GM23338 (cell line): ENCODE data around the gene C10orf105. TPM values are rescaled to one million over a fixed set of nuclear protein-coding genes. Genes with fewer than 3 reads are reported as not detected.

Source experiments
- ATAC-seq: fragments of 200-7000 bp; cut with Tn5 transposase; 3 replicates; pipeline ENCODE4 v1.9.1; 2020
- DNase-seq: peaks from one replicate; pipeline ENCODE4 v3.0.0-alpha.2; 2015; ENCODE audit warnings: low spot score
- H2AFZ ChIP-seq: fragments of 200-600 bp; sonication (generic); 2 replicates; pipeline ENCODE4 v1.8.0; 2016; ENCODE audit warnings: antibody characterized with exemption, mild to moderate bottlenecking, moderate library complexity
- H3F3A ChIP-seq: fragments of 200-600 bp; sonication (generic); replicated peaks from 2 replicates; pipeline ENCODE4 v1.8.0; 2017; ENCODE audit warnings: antibody characterized with exemption, mixed run types, low read depth
- H3K27ac ChIP-seq: fragments of 200-600 bp; sonication (generic); 2 replicates; pipeline ENCODE4 v1.6.1; 2016; ENCODE audit warnings: low read depth
- H3K27me3 ChIP-seq: fragments of 200-600 bp; sonication (generic); 2 replicates; pipeline ENCODE4 v1.8.0; 2016; ENCODE audit warnings: mild to moderate bottlenecking, mixed run types, moderate library complexity; ENCODE audit not compliant: insufficient read depth
- H3K36me3 ChIP-seq: fragments of 200-600 bp; sonication (generic); 2 replicates; pipeline ENCODE4 v1.8.0; 2016; ENCODE audit warnings: mild to moderate bottlenecking; ENCODE audit not compliant: insufficient read depth
- H3K4me1 ChIP-seq: fragments of 200-600 bp; sonication (generic); 2 replicates; pipeline ENCODE4 v1.8.0; 2016; ENCODE audit warnings: mild to moderate bottlenecking, moderate library complexity; ENCODE audit not compliant: insufficient read depth
- H3K4me2 ChIP-seq: fragments of 200-600 bp; sonication (generic); 2 replicates; pipeline ENCODE4 v1.7.1; 2017; ENCODE audit warnings: mixed run types
- H3K4me3 ChIP-seq: fragments of 200-600 bp; sonication (generic); 2 replicates; pipeline ENCODE4 v1.6.1; 2016; ENCODE audit warnings: mixed run types
- H3K79me2 ChIP-seq: fragments of 200-600 bp; sonication (generic); replicated peaks from 2 replicates; pipeline ENCODE4 v1.8.0; 2017; ENCODE audit warnings: mild to moderate bottlenecking; ENCODE audit not compliant: insufficient read depth
- H3K9me2 ChIP-seq: fragments of 200-600 bp; sonication (generic); 2 replicates; pipeline ENCODE4 v1.8.0; 2017; ENCODE audit not compliant: insufficient read depth
- H4K20me1 ChIP-seq: fragments of 200-600 bp; sonication (generic); replicated peaks from 2 replicates; pipeline ENCODE4 v1.8.0; 2017; ENCODE audit warnings: mild to moderate bottlenecking; ENCODE audit not compliant: insufficient read depth
- H3K27ac Mint-ChIP-seq: 2 replicates; pipeline ENCODE4 v1.8.0; 2020; ENCODE audit warnings: inconsistent platforms, mild to moderate bottlenecking, moderate library complexity, mixed read lengths
- H3K27me3 Mint-ChIP-seq: 3 replicates; pipeline ENCODE4 v1.8.0; 2022; ENCODE audit warnings: low read depth, mild to moderate bottlenecking, moderate library complexity, mixed read lengths, inconsistent platforms; ENCODE audit not compliant: insufficient read depth, poor library complexity
- H3K36me3 Mint-ChIP-seq: 3 replicates; pipeline ENCODE4 v1.8.0; 2021; ENCODE audit warnings: low read depth, mild to moderate bottlenecking, inconsistent platforms, moderate library complexity, mixed read lengths
- H3K4me1 Mint-ChIP-seq: 3 replicates; pipeline ENCODE4 v1.8.0; 2020; ENCODE audit warnings: mild to moderate bottlenecking, inconsistent platforms, mixed read lengths
- H3K4me3 Mint-ChIP-seq: 3 replicates; pipeline ENCODE4 v1.8.0; 2021; ENCODE audit warnings: moderate library complexity, mild to moderate bottlenecking, inconsistent platforms, mixed read lengths
- H3K9me3 Mint-ChIP-seq: 3 replicates; pipeline ENCODE4 v1.8.0; 2020; ENCODE audit warnings: moderate library complexity, mild to moderate bottlenecking, inconsistent platforms, mixed read lengths
- CREB1 ChIP-seq: fragments of 250-450 bp; sonication (Bioruptor Pico); IDR thresholded peaks from 2 replicates; pipeline ENCODE4 v1.5.0; 2020; ENCODE audit warnings: low read depth, mild to moderate bottlenecking, moderate library complexity
- CTCF ChIP-seq, 2 experiments: fragments of 200-600 bp in 1 of 2; sonication (generic) in 1 of 2; conservative IDR thresholded peaks; 2 replicates each; pipeline versions ENCODE4 v1.5.1 to v1.6.1; 2016 to 2017; ENCODE audit warnings: antibody characterized with exemption in 2 of 2, low read depth in 2 of 2, mild to moderate bottlenecking in 2 of 2, moderate library complexity in 1 of 2
- EZH2 ChIP-seq: fragments of 200-600 bp; sonication (generic); IDR thresholded peaks from one replicate; pipeline ENCODE4 v1.8.0; 2017; ENCODE audit warnings: antibody characterized with exemption, mild to moderate bottlenecking, low read depth; ENCODE audit not compliant: unreplicated experiment
- EZH2phosphoT487 ChIP-seq: fragments of 200-600 bp; sonication (generic); IDR thresholded peaks from one replicate; pipeline ENCODE4 v1.8.1; 2018; ENCODE audit warnings: antibody characterized with exemption; ENCODE audit not compliant: unreplicated experiment
- NANOG ChIP-seq: IDR thresholded peaks from 2 replicates; pipeline ENCODE4 v1.6.1; 2016; ENCODE audit warnings: antibody characterized with exemption, borderline replicate concordance
- POLR2AphosphoS5 ChIP-seq: IDR thresholded peaks from 2 replicates; pipeline ENCODE4 v1.6.1; 2016; ENCODE audit warnings: antibody characterized with exemption, low read depth
- REST ChIP-seq: IDR thresholded peaks from one replicate; pipeline ENCODE4 v1.6.1; 2018; ENCODE audit warnings: antibody characterized with exemption; ENCODE audit not compliant: unreplicated experiment
- STAT1 ChIP-seq: IDR thresholded peaks from one replicate; pipeline ENCODE4 v1.6.1; 2016; ENCODE audit warnings: antibody characterized with exemption; ENCODE audit not compliant: unreplicated experiment
- ZNF331 ChIP-seq: fragments of 250-450 bp; sonication (Bioruptor Pico); IDR thresholded peaks from 2 replicates; pipeline ENCODE4 v1.5.0; 2020; ENCODE audit warnings: low read depth, mild to moderate bottlenecking, moderate library complexity
- ZNF462 ChIP-seq: fragments of 250-450 bp; sonication (Bioruptor Pico); IDR thresholded peaks from 2 replicates; pipeline ENCODE4 v1.5.0; 2020; ENCODE audit warnings: mild to moderate bottlenecking, moderate library complexity
- polyA plus RNA-seq: library from polyadenylated mRNA; unstranded; fragments of >200 nt; fragmentation: Nextera tagmentation; extraction: Ambion mirVana; gene quantifications from 2 replicates; pipeline ENCODE4 v1.2.1, GENCODE V29; 2016
- total RNA-seq: library from RNA; depleted of rRNA; stranded (reverse); fragments of >200 nt; shearing (Covaris generic); gene quantifications from 2 replicates; pipeline ENCODE4 v1.2.3, GENCODE V29; 2014

Gene C10orf105
- total and polyA plus RNA-seq, 2 experiments from 2014 or later = 0.15 to 0.17 TPM

DNA sequence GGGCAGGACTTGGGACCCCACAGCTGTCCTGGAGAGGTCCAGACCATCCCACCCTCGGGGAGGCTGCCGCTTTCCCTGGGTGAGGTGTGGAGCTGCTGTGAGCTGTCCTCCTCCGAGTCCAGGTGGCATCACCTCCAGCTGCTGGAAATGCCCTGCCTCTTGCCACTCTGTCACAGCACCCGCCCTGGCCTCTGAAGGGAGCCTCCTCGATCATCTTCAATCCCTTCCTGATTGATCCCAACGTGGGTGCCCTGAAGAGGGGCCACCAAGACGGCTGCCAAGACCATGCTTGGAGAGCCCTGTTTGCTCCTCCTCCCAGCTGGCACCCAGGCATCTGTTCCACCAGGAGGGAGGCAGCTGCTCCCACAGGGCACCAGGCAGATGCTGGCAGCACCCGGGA, 4.6 kb downstream of the C10orf105 start:
- ATAC-seq (no peak), DNase-seq (no peak)
- Histone ChIP-seq H3K4me2 (no peak overlapping the region), H3K27me3 (no peaks in the 10 kb centered on the region), H3K79me2 (no peaks in the 10 kb centered on the region), H3F3A (no peaks in the 10 kb centered on the region), H3K9me2 (no peaks in the 10 kb centered on the region), H2AFZ (no peak overlapping the region), H3K4me1 (peaks cover 8% of the 10 kb centered on the region), H4K20me1 (no peaks in the 10 kb centered on the region), H3K36me3 (no peaks in the 10 kb centered on the region), H3K27ac (no peak overlapping the region), H3K4me3 (no peak overlapping the region)
- peaks cover 21% of the 10 kb centered on the region for H3K27me3 Mint-ChIP-seq
- H3K4me3 Mint-ChIP-seq = no peak overlapping the region
- no peak for TF ChIP-seq ZNF331 (CRISPR knock-in tag)
- TF ChIP-seq EZH2phosphoT487 = no peak
- no peak for TF ChIP-seq CTCF (conservative IDR thresholded peaks at IDR 0.05; ENCODE audit: low read depth in 2 of 2)
- no peak for TF ChIP-seq EZH2
- no peak for TF ChIP-seq NANOG
- TF ChIP-seq ZNF462 (CRISPR knock-in tag) = no peak
- no peak for TF ChIP-seq STAT1
- no peak for TF ChIP-seq CREB1 (CRISPR knock-in tag)
- no peak for TF ChIP-seq POLR2AphosphoS5
- no peak for TF ChIP-seq REST
- H3K36me3 Mint-ChIP-seq = no peaks in the 10 kb centered on the region
- peaks cover 15% of the 10 kb centered on the region for H3K4me1 Mint-ChIP-seq
- no peaks in the 10 kb centered on the region for H3K9me3 Mint-ChIP-seq
- H3K27ac Mint-ChIP-seq = no peak overlapping the region
